ENCODE results near the gene LACC1. TPM values are rescaled to one million over a fixed set of nuclear protein-coding genes. Genes with fewer than 3 reads are reported as not detected.
A peak's percentile ranks its signal among the peaks of the same experiment; 100 is the strongest.

The LACC1 gene
- total and polyA plus RNA-seq, 2 donors from 2014 or later: 3.1 to 12.2 TPM

GRCh38 chr13:43894438-43894837 lies 14.7 kb downstream of the LACC1 start:
- no peaks in the 10 kb centered on the region for H3K4me1 ChIP-seq (ENCODE audit: control insufficient read depth in 2 of 3, insufficient read depth in 2 of 3, low read depth in 1 of 3, low read length in 3 of 3)
- H3K27ac ChIP-seq (ENCODE audit: low read depth in 2 of 2, low read length in 2 of 2): no peak overlapping the region
- intact Hi-C loops (cut with DNase I): no loop called here
- H3K4me3 ChIP-seq (ENCODE audit: low read length in 3 of 3): no peak overlapping the region
- H3K9ac ChIP-seq (ENCODE audit: low read length in 3 of 3): no peak overlapping the region
- no peaks in the 10 kb centered on the region for H3K9me3 ChIP-seq (ENCODE audit: control insufficient read depth in 2 of 3, insufficient read depth in 1 of 3, low read length in 3 of 3)
- FAIRE-seq: peak; percentile 57
- no peak for TF ChIP-seq CTCF (IDR thresholded peaks at IDR 0.05; ENCODE audit: borderline replicate concordance, extremely low read depth, insufficient read depth)
- no peaks in the 10 kb centered on the region for H3K27me3 ChIP-seq (ENCODE audit: control insufficient read depth, insufficient read depth, low read length)
- no peaks in the 10 kb centered on the region for H3K36me3 ChIP-seq (ENCODE audit: control insufficient read depth in 2 of 3, insufficient read depth in 3 of 3, low read length in 3 of 3)
- DNase-seq: no peak

- Histone ChIP-seq H3K27ac (ENCODE audit: low read depth in 2 of 2, low read length in 2 of 2) (no peak overlapping the region), H3K27me3 (ENCODE audit: control insufficient read depth, insufficient read depth, low read length) (no peaks in the 10 kb centered on the region), H3K4me1 (ENCODE audit: control insufficient read depth in 2 of 3, insufficient read depth in 2 of 3, low read depth in 1 of 3, low read length in 3 of 3) (no peaks in the 10 kb centered on the region), H3K36me3 (ENCODE audit: control insufficient read depth in 2 of 3, insufficient read depth in 3 of 3, low read length in 3 of 3) (no peaks in the 10 kb centered on the region), H3K9me3 (ENCODE audit: control insufficient read depth in 2 of 3, insufficient read depth in 1 of 3, low read length in 3 of 3) (no peaks in the 10 kb centered on the region), H3K9ac (ENCODE audit: low read length in 3 of 3) (no peak overlapping the region), H3K4me3 (ENCODE audit: low read length in 3 of 3) (no peak overlapping the region)
- intact Hi-C loops (cut with DNase I): no loop called here
- FAIRE-seq (no peak), DNase-seq (no peak)
- TF ChIP-seq CTCF (IDR thresholded peaks at IDR 0.05; ENCODE audit: borderline replicate concordance, extremely low read depth, insufficient read depth): no peak
These were observed 16.2 kb downstream of the LACC1 start for GRCh38 chr13:43895940-43896339.

GRCh38 chr13:43905435-43906031 lies 25.8 kb downstream of the LACC1 start:
- Histone ChIP-seq H3K27me3 (ENCODE audit: control insufficient read depth, insufficient read depth, low read length) (no peaks in the 10 kb centered on the region), H3K9me3 (ENCODE audit: control insufficient read depth in 2 of 3, insufficient read depth in 1 of 3, low read length in 3 of 3) (no peaks in the 10 kb centered on the region), H3K9ac (ENCODE audit: low read length in 3 of 3) (no peak overlapping the region), H3K27ac (ENCODE audit: low read depth in 2 of 2, low read length in 2 of 2) (no peak overlapping the region), H3K36me3 (ENCODE audit: control insufficient read depth in 2 of 3, insufficient read depth in 3 of 3, low read length in 3 of 3) (no peaks in the 10 kb centered on the region), H3K4me3 (ENCODE audit: low read length in 3 of 3) (no peak overlapping the region), H3K4me1 (ENCODE audit: control insufficient read depth in 2 of 3, insufficient read depth in 2 of 3, low read depth in 1 of 3, low read length in 3 of 3) (no peaks in the 10 kb centered on the region)
- FAIRE-seq (peak; percentile 97), DNase-seq (peak in 4 of 5 donors; percentile 43 to 89 (median 66))
- intact Hi-C loops (cut with DNase I): loop anchor here (10.0 kb wide), 1 partner anchor 559 kb away; no protein-coding TSS in a partner anchor
- peak; percentile 93 for TF ChIP-seq CTCF (IDR thresholded peaks at IDR 0.05; ENCODE audit: borderline replicate concordance, extremely low read depth, insufficient read depth)
